GM21390 (cell line): ENCODE measurements around the gene KCP.
"Not testable (repeated sequence)": the region's sequence is repeated elsewhere in the genome, so short reads cannot be mapped to it uniquely, and the experiment has no call there.

ENCODE experiments used
- ATAC-seq: cut with Tn5 transposase; IDR thresholded peaks from one replicate; pipeline ENCODE4 v1.9.1; 2021; ENCODE audit not compliant: unreplicated experiment

The KCP gene

GRCh38 chr7:128922496-128923410 lies 12.2 kb upstream of the KCP start:
- no peak for ATAC-seq

GRCh38 chr7:128921866-128922440 lies 11.4 kb upstream of the KCP start:
- ATAC-seq: no peak

- ATAC-seq: no peak
Measured at GRCh38 chr7:128920913-128921582, 10.5 kb upstream of the KCP start.

DNA sequence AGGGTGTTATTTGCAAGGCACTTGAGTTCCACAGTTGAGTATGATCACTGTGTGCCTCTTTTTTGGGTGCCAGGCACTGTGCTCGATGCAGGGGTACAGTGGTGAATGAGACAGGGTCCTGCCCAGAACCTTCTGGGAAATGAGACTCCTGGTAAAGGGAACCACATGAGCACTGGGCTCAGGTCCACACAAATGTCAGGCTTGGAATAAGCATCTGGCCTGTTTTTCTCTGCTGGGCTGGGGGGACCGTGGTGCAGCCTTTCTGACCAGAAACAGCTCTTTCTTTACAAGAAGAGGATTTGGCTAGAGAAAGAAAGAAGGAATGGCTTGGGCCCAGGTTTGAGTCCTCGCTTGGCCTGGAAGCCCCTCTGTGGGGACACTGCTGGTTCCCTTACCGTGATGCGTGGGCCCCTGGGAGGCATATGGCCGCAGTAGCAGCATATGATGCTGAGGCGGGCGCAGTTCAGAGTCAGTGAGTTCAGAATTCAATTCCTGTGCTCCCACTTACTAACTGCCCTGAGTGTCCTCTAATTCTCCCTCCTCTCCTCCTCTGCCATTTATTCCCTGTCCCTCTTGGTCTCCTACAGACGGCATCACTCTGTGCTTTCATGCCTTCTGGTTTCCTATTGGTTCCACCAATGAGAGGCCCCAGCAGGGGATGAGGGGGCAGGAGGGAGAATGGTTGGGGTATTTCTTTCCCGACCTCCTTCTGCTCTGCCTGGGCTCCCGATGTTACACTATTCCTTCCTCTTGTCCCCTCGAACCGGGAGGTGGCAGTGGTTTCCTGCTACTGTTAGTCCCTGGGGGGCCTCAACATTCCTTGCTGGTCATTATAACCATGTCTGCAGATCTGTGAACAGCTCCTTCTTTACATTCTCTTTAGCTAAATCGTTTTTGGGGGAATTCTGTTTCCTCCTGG lies 9.6 kb upstream of the KCP start:
- no peak for ATAC-seq

DNA sequence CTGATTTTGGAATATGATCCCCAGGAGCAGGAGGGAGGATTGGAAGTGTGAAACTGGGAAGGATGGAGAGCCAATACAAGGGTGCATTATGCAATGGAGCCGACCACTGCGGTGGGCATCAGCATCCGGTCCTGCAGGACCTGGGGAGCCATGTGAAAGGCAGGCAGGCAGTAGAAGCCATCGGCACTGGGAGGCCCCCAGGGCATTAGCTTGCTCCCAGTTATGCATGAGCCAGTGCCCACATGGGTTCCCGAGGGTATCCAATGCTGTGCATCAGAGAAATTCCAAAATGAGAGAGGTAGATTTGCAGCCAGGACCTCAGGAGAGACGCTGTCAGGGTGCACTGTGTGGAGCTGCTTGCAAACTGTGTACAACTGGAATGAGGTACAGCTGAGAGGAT lies 8.7 kb upstream of the KCP start:
- ATAC-seq: no peak

DNA sequence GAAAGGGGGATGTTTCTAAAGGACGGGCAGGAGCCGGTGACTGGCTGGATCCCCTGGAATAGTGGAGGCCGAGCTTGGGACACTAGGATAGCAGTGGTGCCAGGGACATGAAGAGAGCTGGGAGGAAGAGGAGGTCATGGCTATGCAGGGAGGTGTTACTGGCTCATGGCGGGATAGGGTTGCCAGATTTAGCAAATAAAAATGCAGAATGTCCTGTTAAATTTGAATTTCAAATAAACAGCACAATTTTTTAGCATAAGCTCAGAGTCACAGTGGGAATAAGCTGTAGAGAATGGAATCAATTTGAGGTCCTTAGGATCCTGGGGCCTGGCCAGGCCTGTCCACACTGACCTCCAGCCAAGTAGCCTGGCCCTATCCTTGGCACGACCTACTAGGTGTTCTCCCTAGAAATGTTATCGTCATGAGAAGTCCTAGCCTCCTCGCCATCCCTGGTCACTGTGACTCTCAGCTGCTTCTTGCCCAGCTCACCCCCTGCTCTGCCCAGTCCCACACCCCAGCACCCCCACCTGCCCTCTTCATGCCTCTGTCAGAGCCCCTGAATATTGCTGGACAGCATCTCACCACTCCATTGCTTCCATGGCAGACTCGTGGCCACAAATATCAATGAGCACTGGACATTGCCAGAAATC lies 7.6 kb upstream of the KCP start:
- ATAC-seq: no peak

DNA sequence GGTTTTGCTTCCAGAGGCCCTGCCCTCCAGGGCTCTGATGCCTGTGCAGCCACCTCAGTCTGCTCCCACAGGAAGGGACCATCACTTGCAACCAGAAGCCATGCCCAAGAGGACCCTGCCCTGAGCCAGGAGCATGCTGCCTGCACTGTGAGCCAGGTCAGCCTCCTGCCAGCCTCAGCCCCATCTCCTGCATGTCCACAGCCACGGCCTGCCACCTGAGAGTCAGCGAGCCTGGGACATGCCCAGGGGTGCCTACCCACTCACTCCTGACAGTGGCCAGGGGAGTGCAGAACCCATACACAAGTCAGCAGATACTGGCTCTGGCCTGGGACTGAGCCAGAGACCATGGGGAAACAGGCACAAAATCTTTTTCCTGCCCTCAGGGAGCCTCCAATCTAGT lies 6.6 kb upstream of the KCP start:
- no peak for ATAC-seq

DNA sequence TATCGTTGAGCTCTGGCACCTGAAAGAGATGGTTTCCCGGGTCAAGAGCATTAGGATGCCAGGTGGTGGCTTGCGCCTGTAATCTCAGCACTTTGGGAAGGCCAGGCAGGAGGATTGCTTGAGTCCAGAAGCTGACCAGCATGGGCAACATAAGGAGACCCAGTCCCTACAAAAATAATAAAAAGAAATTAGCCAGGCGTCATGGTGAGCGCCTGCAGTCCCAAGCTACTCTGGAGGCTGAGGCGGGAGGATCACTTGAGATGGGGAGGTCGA lies 6.1 kb upstream of the KCP start:
- no peak for ATAC-seq

- no peak for ATAC-seq
Measured at GRCh38 chr7:128915841-128916642, 5.5 kb upstream of the KCP start.

- ATAC-seq: no peak
Measured at GRCh38 chr7:128915271-128915819, 4.8 kb upstream of the KCP start.

DNA sequence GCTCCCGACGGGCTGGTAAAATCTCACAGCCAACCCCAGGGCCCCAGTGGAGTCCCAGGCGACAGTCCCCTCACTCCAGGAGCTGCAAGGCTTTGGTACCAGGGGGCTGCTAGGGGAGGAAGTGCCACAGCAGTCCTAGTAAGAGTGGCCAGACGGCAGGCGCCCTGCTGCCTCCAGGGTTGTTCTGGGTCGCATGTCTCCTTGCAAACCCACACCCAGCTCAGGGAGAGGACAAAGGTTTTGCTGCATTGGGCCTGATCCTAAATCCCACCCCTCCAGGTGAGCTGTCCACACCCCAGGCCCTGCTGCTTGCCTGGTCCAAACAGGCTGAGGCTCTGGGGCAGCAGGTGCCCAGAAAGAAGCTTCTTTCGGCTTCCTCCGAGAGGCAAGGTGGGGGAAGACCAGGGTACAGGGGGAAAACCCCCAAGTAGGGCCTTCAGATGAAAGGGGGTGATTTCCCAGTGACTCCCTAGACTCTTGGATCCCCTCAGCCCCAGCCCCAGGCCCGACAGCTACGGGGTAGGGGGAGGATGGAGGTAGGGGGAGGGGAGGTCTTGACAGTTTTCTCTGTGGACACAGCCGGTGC lies 4.2 kb upstream of the KCP start:
- no peak for ATAC-seq

DNA sequence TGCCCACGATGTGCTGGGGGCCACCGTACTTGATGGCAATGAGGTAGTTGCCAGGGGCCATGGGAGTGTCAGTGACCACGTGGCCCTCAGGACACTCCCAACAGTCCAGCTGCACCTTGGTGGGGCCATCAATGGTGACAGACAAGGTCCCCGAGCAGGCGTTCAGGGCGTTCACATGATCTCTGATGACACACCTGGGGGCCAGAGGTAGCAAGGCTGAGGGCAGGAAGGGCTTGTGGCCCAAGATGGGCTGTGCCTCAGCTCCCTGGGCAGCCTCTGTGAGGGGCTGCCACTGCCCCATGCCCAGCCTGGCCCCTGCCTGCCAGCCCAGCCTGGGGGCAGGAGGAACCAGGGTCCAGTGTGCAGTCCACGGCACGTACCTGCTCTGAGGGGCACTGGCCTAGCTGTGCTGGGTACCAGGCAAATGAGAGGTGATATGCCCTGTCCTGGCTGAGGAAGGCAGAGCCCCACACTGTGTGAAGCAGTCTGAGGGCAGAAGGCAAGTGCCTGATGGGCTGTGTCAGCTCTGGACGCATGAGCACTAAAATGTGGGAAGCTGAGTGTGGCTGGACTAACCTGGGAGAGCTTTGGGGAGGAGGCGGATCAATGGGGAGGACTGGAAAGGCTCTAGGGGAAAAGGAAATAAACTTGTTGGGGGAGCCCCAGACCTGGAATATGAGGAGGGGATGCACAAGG lies 3.5 kb upstream of the KCP start:
- ATAC-seq: no peak

DNA sequence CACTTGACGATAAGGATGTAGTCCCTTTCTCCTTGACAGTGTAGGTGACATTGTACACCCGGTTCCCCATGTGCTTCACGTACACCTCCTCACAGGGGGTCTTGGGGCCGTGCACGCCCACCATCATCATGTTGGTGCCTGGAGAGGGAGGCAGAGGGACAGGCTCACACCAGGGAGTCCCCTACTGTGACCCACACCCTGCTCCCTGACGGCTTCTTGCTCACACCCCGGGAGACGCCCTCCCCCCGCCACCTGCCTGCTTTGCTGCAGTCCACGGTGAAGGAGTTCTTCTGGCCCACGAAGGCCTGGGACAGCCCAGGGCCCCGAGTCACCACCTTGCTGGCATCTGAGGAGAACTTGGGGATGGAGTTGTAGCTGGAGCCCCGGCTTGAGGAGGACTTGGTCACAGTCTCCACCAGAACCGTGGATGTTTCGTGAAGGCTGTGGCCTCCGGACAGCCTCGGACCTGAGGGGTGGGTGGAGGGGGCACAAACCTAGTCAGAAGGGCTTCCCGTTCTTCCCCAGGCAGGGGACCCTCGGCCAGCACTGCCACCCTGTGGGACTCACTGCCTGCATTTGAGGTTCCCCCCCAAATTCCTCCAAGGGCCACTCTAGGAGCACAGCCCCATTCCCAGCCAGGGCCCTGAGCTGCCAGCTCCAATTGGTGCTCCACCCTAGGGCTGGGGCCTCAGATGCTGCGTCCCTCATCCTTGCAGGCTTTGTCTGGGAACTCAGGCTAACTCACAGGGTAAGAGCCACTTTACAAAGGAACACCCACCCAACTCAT lies 2.4 kb upstream of the KCP start:
- not testable (repeated sequence) for ATAC-seq

GRCh38 chr7:128912281-128912680 lies 1.8 kb upstream of the KCP start:
- ATAC-seq: no peak

GRCh38 chr7:128911423-128912031 lies 1.0 kb upstream of the KCP start:
- no peak for ATAC-seq

- no peak for ATAC-seq
Measured at GRCh38 chr7:128909625-128910568, 612 bp downstream of the KCP start.
